Measurements from ENCODE around the gene HOXB4. TPM values are rescaled to one million over a fixed set of nuclear protein-coding genes. Genes with fewer than 3 reads are reported as not detected.
A peak's percentile ranks its signal among the peaks of the same experiment; 100 is the strongest.

Gene HOXB4
- total RNA-seq, 1 experiment from 2014 or later, result 0.04 TPM

DNA sequence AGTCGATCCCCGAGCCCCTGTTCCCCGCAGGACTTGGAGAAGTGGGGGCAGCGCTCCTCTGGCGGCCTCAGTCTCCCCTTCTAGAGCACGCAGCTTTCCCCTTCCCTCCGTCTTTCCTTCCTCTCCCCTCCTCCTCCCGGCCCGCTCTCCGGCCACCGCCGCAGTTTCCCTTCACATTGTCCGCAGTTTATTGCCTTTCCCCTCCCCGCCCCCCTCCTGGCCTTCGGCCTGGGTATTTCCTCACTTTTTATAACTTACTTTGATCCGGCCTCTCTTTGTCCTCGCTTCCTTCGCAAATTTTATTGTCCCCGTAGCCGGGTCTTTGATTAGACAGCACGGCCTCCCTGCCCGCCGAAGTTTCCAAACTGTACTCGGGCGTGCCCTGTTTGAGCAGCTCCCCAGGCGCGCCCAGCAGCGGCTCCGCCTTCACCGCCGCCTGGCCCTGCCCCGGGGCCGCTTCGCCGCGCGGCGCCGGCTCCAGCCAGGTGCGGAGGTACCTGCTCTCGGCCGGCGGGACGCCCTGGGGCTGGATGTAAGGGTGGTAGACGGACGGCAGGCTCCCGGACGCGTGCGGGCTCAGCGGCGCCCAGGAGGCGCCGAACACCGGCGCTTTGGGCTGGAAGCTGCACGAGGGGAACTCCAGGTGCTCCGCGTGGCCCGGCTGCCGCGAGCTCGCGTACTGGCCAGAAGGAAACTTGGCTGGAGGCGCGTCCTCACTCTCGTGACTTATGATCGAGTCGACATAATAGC is 47.5 kb upstream of the HOXB4 start:
- peak; percentile 69 for DNase-seq (ENCODE audit: low spot score)
- no peaks in the 10 kb centered on the region; the same call in 1 of the 2 replicates for H3K36me3 Mint-ChIP-seq
- ATAC-seq, result peak; percentile 38

More for the DNA sequence above, 47.5 kb upstream of the HOXB4 start:
- no peak overlapping the region for H3K27ac Mint-ChIP-seq
- ChIA-PET CTCF (interaction anchor here (1.0 to 3.5 kb wide), 9 partner anchors 9 to 599 kb away, joined by 3 to 54 read pairs (median 5); partner anchors contain the start of gene HOXB5), POLR2A (interaction anchor here (0.7 kb wide), 1 partner anchor 1863 kb away, joined by 3 read pairs; no protein-coding TSS in a partner anchor)
- peak overlapping the region; percentile 61 for H3K4me3 Mint-ChIP-seq
- peaks cover 13% of the 10 kb centered on the region for H3K4me1 Mint-ChIP-seq
- peaks cover 100% of the 10 kb centered on the region; the same call in 1 of the 2 replicates for H3K27me3 Mint-ChIP-seq (ENCODE audit: low read depth)
- no peaks in the 10 kb centered on the region for H3K9me3 Mint-ChIP-seq
- TF ChIP-seq NFATC4 (CRISPR knock-in tag; IDR thresholded peaks at IDR 0.05) (no peak), NR3C1 (CRISPR knock-in tag; conservative IDR thresholded peaks at IDR 0.05; ENCODE audit: low read depth) (no peak), ZNF416 (CRISPR knock-in tag; IDR thresholded peaks at IDR 0.05) (no peak), FOXP4 (CRISPR knock-in tag; IDR thresholded peaks at IDR 0.05) (no peak), KAT7 (CRISPR knock-in tag; IDR thresholded peaks at IDR 0.05; ENCODE audit: borderline replicate concordance) (no peak), E2F4 (CRISPR knock-in tag; IDR thresholded peaks at IDR 0.05; ENCODE audit: borderline replicate concordance, low read depth) (no peak), ZNF671 (CRISPR knock-in tag; IDR thresholded peaks at IDR 0.05) (no peak), ERG (CRISPR knock-in tag; IDR thresholded peaks at IDR 0.05) (no peak), ZNF396 (CRISPR knock-in tag; IDR thresholded peaks at IDR 0.05; ENCODE audit: borderline replicate concordance) (no peak), MYBL2 (CRISPR knock-in tag; IDR thresholded peaks at IDR 0.05) (no peak), ATF1 (CRISPR knock-in tag; IDR thresholded peaks at IDR 0.05) (no peak), SOX15 (CRISPR knock-in tag; IDR thresholded peaks at IDR 0.05) (no peak), TEAD1 (CRISPR knock-in tag; IDR thresholded peaks at IDR 0.05) (no peak), CREM (CRISPR knock-in tag; IDR thresholded peaks at IDR 0.05) (no peak), TEAD4 (CRISPR knock-in tag; IDR thresholded peaks at IDR 0.05) (no peak), FOXP1 (CRISPR knock-in tag; IDR thresholded peaks at IDR 0.05; ENCODE audit: borderline replicate concordance) (no peak), PRRX2 (CRISPR knock-in tag; IDR thresholded peaks at IDR 0.05) (no peak), CBFB (CRISPR knock-in tag; IDR thresholded peaks at IDR 0.05; ENCODE audit: low read depth) (no peak), MLX (CRISPR knock-in tag; IDR thresholded peaks at IDR 0.05) (no peak)
- TF ChIP-seq, protein P1, sequence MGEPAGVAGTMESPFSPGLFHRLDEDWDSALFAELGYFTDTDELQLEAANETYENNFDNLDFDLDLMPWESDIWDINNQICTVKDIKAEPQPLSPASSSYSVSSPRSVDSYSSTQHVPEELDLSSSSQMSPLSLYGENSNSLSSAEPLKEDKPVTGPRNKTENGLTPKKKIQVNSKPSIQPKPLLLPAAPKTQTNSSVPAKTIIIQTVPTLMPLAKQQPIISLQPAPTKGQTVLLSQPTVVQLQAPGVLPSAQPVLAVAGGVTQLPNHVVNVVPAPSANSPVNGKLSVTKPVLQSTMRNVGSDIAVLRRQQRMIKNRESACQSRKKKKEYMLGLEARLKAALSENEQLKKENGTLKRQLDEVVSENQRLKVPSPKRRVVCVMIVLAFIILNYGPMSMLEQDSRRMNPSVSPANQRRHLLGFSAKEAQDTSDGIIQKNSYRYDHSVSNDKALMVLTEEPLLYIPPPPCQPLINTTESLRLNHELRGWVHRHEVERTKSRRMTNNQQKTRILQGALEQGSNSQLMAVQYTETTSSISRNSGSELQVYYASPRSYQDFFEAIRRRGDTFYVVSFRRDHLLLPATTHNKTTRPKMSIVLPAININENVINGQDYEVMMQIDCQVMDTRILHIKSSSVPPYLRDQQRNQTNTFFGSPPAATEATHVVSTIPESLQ (CRISPR knock-in tag; IDR thresholded peaks at IDR 0.05), result no peak
